Activated CD8-positive, alpha-beta memory T cell treated with anti-CD3 and anti-CD28 coated beads for 4 hours (primary cell): ENCODE data around the gene ATP5PB.

Experiments
- DNase-seq, 2 donors: peaks; one replicate each; pipeline ENCODE4 v3.0.0-alpha.2; 2020; ENCODE audit warnings: low read depth in 2 of 2

Gene ATP5PB, protein sequence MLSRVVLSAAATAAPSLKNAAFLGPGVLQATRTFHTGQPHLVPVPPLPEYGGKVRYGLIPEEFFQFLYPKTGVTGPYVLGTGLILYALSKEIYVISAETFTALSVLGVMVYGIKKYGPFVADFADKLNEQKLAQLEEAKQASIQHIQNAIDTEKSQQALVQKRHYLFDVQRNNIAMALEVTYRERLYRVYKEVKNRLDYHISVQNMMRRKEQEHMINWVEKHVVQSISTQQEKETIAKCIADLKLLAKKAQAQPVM

DNA sequence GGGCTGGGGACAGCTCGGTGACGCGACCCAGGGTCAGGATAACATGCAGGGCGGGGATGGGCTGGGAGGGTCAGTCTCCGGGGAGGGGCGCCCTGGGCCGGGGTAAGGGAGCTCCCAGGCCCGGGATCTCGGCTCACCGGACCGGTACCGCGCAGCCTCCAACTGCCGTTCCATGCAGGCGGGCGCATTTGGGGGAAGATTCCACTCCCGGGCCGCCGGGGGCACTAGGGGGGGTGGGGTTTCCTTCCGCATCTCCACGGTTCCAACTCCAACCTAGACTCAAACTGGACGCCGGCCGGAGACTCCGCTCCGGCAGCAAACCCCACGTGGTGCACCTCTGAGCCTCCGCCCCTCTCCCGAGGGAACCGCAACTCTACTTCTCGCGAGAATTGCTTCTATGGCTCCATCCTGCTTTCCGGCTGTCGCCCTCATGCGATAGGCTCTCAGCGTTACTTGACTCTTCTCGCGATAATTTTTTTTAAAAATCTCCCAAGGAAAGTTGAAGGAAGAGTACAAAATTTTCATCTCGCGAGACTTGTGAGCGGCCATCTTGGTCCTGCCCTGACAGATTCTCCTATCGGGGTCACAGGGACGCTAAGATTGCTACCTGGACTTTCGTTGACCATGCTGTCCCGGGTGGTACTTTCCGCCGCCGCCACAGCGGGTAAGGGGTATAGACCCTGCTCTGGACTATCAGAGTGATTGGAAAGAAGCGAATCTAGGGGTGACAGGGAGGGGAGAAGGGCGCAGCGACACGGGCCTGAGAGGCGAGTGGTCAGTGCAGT is at the start of gene ATP5PB, which contains the start of gene WDR77:
TSS of gene ATP5PB (plus strand) at position 547 of the 785 bp plus-strand sequence. CDS start at position 625, 78 bp downstream.
TSS of gene WDR77 (minus strand) at position 339 of the 785 bp plus-strand sequence. CDS start at position 252, 87 bp downstream.
- DNase-seq = peak; percentile 81 to 87

DNA sequence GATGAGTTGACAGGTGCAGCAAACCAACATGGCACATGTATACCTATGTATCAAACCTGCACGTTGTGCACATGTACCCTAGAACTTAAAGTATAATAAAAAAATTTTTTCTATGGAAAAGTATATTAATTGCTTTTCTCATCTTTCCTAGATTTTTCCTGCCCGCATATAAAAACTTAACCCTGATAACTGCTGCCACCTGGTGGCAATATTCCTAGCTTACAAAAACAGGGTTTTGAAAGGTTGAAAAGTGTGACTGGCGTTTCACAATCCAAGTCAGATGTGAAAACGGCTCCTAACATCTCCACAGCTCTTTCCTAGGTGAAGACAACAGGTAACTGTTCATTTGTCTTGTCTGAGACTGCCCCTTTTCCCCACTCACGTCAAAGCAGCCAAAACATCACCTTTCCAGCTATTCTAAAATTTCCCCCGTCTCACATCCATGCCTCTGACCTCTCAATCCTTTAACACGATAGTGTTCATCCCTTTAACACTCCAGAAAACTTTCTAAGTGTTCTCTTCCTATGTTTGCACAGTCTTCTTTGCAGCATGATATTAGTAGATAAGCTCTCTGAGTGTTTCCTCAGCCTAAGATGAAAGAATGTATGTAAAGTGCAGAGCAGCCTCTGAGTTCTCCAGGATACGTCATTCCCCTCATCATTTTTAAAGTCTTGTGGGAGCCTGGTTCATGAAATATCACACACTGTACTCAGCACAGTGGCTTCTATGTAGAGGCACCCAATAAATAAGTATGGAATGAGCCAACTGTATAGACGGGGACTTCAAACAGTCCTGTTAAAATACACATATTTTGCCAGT is 49.3 kb upstream of the ATP5PB start:
- peak; percentile 3 to 6 for DNase-seq

DNA sequence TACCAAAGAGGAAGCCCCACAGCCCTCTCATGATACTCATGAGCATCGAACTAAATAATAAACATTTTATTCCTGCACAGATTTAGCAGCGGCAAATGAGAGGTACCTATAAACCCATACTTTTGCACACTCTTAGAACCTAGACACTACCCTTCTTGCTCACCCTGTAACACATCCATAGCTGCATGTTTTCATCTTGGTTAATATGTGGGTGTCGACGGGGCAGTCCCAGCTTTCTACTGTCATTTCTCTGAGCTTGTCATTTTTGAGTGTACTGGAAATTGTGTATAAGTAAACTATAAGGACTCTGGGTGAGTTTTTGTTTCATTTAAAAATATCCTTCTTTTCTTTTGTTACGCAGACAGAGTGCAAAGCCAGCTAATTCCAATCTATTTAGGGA is 47.2 kb upstream of the ATP5PB start:
- DNase-seq = no peak

DNA sequence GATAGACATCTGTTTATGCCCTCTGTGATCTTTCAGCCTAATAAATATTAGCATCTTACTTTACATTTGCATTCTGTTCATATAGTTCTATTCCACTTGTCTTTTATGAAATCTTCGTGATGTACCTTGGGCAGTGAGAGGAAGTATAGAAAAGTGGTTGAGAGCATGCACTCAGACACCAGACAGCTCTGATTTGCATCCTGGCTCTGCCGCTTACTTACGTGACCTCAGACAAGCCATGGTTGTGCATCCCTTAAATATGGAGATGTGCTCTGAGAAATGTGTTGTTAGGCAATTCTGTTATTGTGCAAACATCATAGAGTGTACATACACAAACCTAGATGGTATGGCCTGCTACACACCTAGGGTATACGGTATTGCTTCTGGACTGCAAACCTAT is 44.7 kb upstream of the ATP5PB start:
- no peak for DNase-seq

DNA sequence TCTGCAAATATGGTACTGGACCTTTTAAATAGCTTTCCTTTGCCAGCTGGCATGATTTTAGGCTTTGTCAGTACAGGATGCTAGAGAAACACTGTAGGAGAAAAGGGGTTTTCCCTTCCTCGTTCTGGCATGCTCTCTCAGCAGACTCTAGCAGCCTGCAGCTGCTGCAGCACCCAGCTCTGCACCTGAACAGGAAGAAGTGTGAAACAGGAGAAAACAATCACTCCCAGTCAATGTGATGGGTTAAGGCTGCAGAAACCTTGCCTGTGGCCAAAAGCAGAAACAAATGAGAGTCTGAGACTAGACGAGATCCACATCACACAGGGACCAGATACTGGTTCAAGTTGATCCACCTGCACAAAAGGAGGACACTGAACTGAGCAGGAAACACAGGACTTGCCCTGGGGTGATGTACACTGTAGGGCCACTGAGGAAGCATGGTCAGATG is 42.9 kb upstream of the ATP5PB start:
- peak; percentile 1 to 23 for DNase-seq

DNA sequence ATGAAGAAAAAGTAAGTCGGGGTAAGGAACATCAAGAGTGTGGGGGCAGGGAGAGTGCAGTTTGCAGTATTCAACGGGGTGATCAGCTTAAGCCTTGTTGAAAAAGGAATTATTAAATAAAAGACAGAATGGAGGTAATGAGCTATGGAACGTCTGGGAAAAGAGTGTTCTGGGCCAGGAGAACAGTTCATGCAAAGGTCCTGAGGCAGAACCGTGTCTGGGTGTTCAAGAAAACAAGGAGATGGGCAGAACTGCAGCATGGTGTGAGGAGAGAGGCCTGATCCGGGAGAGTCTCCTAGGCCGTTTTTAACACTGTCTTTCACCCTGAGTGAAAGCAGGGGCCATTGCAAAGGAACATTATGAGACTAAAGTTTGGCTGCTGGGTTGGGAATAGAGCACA is 42.0 kb upstream of the ATP5PB start:
- no peak for DNase-seq

DNA sequence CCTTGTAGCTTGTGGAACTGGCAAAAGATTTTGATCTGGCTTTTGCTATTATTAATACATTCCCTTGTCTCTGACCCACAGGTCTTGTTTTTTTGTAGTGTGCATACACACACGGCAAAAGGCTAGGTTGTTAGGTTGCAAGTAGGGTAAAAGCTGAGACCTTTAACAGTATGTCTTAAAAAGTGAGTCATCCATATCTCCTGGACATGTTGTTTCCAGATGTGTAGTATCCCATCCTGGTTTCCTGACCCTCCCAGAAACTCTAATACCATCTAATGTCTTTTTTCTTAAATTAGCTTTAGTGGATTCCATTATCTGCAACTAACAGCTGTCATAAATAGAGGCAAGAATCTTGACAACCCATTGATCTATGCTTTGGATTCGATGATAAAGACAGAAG is 36.4 kb upstream of the ATP5PB start:
- no peak for DNase-seq

DNA sequence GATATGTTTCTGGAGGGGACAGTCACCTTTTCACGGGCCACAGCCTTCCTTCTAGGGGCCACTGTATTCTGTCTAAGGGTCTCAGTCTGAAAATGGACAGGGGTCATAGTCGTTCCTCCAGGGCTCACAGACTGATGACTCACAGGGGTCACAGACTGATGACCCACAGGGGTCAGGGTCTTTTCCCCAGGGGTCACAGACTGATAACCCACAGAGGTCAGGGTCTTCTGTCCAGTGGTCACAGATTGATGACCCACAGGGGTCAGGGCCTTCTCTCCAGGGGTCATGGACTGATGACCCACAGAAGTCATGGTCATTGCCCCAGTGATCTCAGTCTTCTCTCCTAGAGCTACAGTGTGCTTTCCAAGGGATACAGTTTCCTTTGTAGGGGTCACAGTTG is 34.5 kb upstream of the ATP5PB start:
- no peak for DNase-seq

DNA sequence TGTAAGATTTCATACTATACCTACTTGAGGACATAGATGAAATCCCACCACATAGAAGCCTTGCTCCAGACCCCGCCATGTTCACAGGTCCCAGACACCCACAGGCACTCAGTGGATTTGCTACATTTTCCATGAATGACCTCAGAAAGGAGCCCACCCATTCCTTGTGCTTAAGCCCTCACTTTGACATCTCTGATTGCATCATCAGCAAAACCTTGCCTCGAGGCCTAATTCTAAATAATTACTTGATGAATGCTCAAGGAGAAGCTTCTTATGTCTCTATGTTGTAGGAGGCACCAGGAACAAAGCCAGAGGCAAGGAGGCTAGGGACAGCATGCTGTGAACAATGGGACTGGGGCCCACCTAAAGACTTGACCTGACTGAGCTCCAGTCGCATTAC is 33.8 kb upstream of the ATP5PB start:
- no peak for DNase-seq

DNA sequence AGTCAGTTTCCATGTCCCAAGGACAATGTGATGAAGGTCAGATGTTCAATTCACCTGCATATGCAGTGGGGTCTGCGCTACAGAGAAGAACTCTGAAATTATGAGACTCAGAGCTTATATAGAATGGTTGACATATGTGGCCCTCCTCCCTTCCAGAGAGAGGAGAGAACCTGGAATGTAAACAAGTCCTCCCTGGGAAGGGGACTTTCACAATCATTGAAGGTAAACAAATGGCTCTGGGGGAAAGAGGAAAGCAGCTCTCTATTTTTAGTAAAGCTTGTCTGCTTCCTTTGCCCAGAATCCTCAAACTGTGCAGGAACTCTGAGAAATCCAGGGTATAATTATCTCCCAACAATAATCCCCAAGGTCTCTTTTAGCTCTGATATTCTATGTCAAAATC is 31.5 kb upstream of the ATP5PB start:
- DNase-seq = no peak

DNA sequence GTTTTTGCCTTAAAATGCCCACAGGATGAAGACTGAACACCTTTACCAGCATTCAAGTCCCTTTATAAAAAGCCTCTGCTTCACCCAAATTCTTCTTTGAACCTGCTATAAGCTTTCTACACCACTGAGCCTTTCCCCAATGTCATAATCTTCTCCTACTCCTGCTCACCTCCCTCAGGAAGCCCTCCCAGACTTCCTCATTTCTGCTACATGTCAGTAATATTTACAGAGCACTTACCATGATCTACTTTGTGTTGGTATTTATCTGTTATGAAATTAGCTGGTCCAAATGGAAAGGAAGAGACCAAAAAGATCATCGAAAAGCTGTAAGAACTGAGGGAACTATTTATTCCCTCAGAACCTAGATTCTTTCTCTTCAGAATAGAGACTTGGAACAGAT is 30.2 kb upstream of the ATP5PB start:
- DNase-seq = no peak

DNA sequence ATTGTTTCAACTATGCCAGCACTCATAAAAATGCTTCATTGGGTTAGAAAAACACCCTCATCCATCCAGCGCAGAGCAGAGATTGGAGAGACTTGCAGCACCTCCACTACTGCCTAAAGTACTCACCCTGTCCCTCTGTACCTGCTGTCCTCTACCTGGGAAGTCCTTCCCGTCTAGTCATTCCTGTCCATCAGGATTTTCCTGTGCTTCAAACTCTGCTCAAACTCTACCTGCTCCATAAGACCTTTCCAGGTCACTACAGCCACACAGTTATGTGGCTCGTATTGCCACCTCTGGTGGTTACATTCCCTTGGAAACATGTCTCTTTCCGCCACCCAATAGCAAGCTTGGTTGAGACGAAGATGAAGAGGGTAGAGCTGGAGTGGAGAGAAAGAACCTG is 28.9 kb upstream of the ATP5PB start:
- DNase-seq = no peak

DNA sequence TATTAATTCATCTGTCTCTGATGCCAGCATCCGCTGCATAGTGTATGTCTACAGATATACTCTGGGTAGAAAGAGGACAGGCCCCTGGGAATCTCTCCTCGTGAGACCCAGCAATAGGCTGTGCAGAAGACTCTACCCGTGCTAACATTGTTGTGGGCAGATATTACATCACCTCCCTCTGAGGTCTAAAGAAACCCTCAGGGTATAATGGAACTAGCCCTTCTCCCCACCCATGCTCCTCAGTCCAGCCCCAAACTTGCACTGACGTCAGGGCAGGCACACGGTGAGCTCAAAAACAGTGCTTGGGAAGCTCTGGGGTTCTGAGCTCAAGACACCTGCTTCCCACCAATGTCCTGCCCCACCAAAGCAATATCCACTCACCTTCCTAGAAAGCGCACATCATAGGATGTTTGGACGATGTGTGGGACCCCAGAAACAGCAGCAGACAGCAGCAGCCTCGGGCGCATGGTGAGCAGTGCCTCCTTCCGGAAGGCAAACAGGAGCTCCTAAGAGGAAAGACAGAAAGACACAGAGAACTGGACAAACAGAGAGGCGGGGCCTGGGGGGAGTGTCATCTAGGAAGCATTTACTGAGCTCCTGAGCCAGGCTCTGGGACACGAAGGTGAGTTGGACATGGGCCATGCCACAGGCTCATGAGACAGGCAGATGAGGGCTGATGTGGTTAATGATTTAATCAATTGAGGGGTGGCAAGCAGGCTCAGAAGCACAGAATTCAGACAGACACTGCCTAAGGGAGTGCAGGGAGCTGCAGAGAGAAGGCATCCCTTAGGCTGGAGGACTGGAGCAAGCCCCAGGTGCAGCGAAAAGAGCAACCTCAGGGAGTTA is 26.5 kb upstream of the ATP5PB start:
- DNase-seq = no peak

DNA sequence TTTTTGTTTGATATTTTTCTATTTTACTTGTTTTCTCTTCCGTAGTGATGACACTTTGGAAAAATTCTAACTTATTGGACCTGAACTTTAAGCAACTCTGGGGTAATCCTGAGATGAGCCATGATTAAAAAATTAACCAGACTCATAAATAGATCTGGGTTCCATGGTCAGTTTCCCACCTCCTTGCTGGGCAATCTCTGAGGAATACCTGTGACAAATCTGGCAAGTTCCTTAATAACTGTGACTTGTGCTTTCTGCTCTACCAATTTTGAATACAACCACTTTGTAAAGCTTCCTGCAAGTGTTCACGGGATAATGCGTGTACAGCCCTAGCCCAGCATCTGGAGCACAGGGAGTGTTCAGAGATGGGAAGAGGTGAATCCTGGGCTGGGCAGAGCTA is 25.0 kb upstream of the ATP5PB start:
- DNase-seq = no peak

DNA sequence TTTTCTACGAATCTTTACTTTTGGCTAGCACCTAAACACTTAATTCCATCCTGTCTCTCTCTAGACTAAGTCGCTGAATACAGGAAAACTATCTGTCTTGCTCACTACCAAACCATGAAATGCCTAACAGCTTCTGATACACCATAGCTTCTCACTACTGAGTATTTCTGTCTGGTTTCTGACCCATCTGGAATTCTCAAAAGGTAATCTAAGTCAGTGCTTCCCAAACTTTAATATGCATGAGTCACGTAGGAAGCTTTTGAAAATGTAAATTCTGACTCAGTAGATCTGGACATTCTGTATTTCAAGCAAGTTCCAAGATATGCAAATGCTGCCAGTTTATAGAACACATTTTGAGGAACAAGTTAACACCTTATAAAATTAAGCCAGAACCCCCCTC is 12.5 kb upstream of the ATP5PB start:
- no peak for DNase-seq

DNA sequence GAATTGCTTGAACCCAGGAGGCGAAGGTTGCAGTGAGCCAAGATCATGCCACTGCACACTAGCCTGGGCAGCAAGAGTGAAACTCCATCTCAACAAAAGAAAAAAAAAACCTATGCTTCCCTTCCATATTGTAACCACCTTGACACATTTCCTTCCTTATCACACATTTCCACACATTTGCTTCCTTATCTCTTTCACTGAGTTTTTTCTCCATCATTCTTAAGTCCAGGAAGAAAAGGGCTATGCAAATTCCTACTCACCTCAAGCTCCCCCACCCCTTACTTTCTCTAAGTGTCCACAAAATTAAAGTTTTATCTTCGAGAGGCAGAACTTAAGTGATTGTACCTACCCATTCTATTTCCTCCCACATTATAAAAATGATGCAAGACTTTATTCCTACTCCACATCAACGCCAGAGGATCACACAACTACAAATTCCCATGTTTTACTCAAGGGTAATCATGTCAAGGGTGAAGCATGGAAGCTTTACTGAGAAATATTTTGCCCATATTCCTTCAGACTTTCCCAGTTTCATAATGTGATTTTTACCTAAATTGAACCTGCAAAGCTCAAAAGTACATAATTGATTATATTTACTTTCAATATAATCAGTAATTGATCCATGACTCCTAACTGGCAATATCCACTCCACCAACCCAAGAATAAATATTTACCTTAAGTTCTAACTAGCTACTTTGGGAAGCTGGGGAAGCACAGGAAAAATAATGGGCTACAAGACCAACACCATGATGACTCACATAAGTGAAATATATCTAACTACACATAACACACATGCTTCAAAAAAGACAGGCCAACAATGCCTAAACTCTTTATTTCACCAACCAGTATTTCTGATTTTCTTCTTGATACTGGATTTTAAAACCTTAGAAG is 9.6 kb upstream of the ATP5PB start:
- no peak for DNase-seq

DNA sequence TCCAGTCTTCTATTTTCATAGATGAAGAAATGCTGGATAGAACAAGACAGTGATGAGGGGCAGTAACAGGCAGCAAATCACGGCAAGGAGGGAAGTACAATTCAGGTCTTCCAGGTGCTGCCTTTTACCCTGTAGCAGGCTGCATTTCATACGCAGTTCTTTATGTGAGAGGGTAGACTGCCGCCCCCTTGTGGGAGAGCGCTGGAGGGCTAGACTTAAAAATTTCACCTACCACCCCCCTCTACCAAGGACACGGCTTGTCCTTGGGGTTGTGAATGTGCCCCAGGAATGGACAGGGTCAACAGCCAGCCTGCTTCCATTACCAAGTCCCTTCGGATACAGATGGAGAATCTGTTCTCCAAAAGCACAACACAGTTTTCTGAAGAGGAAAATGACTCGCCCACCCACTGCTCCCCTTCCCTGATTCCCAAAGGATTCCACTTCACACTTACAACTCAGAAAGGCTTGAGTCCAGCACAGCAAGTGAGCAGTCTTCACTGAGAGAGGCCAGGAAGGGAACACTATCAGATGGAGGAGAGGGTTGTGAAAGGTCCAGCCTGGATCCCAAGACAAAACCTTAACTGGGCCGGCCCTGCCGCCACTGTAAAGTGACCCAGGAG is 7.6 kb upstream of the ATP5PB start:
- peak; percentile 11 to 20 for DNase-seq

DNA sequence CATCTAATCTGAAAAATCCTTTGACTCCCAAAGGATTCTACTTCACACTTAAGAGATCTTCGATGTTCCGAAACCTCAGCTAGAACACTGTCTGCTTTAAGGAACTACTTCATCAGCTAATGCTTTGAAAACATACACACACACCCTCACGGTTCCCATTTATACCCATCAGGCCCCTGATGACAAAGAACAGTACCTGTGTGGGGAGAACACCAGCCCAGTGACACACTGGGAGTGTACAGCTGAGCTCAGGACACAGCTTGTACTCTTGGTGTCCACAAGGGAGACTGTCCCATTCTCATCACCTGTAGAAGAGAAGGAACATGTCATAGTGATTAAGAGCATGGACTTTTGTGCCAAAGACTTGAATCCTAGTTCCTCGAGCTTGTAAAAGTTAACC is 6.8 kb upstream of the ATP5PB start:
- no peak for DNase-seq

DNA sequence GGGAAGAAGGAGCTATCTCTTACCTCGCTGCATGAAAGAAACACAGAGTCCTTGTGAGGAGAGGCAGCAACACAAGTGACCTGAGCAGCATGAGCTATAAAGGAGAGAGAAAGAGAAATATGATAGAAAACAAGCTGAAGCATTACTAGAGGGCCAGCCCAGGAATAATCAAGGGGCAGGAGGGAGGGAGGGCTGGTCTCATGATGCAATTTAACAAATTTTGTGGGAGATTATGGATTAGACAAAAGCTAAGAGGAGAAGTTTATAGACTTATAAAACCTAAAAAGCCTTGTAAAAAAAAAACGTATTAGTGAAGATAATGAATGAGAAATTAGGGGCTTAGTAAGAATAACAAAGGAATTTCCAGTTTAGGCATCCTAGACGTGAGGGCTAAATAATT is 5.2 kb upstream of the ATP5PB start:
- DNase-seq = no peak

DNA sequence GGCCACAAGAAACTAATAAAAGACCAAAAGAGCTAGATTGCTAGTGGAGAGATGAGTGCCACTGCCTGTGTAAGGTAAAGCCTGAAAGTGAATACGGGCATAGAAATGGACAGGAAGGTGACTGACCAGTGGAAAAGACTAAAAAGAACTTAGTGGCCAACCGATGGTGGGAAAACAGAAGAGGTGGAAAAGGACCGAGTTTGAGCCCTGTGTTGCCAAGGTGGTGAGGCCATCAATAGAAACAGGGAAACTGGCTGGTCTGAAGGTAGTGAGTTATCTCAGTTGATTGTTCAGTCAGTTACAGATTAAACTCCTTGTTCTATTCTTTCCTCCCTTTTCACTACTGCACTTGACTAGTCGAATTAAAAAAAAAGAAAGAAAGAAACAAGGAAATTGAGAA is 2.7 kb upstream of the ATP5PB start:
- DNase-seq = no peak
